HG03558 (cell line): ENCODE results near the gene CHCHD4.
"Not testable (repeated sequence)": the region's sequence is repeated elsewhere in the genome, so short reads cannot be mapped to it uniquely, and the experiment has no call there.

Source experiments
- ATAC-seq: cut with Tn5 transposase; IDR thresholded peaks from one replicate; pipeline ENCODE4 v1.9.1; 2021; ENCODE audit warnings: moderate number of reproducible peaks; ENCODE audit not compliant: unreplicated experiment; ENCODE audit errors: extremely low read depth

CHCHD4 gene

DNA sequence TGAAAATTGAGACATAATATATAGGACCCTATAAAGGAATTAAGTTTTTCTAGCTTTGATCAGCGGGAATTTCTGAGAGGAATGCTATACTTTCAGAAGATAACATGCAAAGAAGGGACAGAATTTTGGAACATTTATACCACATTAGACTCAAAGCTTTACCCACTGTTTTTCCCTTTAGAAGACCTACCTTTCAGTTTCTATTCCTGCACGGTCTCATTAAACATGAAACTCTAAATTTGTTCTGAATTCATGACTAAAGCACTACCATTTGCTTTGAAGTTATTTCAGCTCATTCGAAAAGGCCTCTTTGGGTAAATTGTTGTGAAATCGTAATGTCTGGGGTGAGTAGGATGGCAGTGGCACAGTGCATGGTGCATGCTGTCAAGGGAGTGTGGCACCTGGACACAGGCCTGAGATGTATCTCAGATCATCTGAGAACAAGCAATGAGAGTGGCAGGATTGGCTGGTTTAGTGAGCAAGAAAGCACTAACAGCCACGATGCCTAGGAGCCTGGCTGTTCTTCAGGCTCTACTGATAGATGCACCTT lies 42.5 kb downstream of the CHCHD4 start:
- no peak for ATAC-seq

GRCh38 chr3:14077310-14077709 lies 47.4 kb downstream of the CHCHD4 start:
- no peak for ATAC-seq

DNA sequence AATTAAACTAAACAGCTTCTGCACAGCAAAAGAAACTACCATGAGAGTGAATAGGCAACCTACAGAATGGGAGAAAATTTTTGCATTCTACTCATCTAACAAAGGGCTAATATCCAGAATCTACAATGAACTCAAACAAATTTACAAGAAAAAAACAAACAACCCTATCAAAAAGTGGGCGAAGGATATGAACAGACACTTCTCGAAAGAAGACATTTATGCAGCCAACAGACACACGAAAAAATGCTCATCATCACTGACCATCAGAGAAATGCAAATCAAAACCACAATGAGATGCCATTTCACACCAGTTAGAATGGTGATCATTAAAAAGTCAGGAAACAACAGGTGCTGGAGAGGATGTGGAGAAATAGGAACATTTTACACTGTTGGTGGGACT lies 49.4 kb downstream of the CHCHD4 start:
- not testable (repeated sequence) for ATAC-seq

GRCh38 chr3:14064910-14065309 lies 59.8 kb downstream of the CHCHD4 start:
- no peak for ATAC-seq

DNA sequence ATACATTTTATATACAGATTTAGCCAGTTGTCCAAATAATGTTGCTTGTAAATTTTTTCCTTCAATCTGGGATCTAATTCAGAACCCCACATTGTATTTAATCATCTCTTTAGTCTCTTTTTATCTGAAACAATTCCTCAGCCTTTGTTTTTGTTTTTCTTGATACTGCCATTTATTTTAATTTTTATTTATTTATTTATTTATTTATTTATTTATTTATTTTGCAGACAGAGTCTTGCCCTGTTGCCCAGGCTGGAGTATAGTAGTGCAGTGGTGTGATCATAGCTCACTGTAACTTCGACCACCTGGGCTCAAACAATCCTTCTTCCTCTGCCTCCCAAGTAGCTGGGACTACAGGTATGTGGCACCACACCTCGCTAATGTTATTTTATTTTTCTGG lies 61.5 kb downstream of the CHCHD4 start:
- ATAC-seq: no peak
